Subcutaneous abdominal adipose tissue (tissue), 5 donors: ENCODE data around the gene BBX.
"Not testable (repeated sequence)": the region's sequence is repeated elsewhere in the genome, so short reads cannot be mapped to it uniquely, and the experiment has no call there.

Source experiments
- H3K27ac ChIP-seq: one replicate; pipeline ENCODE4 v1.7.0; 2013; ENCODE audit warnings: low read depth, mild to moderate bottlenecking, inconsistent platforms, low read length, moderate library complexity
- H3K27me3 ChIP-seq, 5 donors: one replicate each; pipeline ENCODE4 v1.7.0; 2013; ENCODE audit warnings: low read length in 5 of 5, inconsistent platforms in 1 of 5; ENCODE audit not compliant: control insufficient read depth in 5 of 5, insufficient read depth in 4 of 5
- H3K36me3 ChIP-seq, 5 donors: one replicate each; pipeline ENCODE4 v1.7.0; 2013; ENCODE audit warnings: low read length in 5 of 5; ENCODE audit not compliant: control insufficient read depth in 5 of 5, insufficient read depth in 5 of 5
- H3K4me1 ChIP-seq, 5 donors: one replicate each; pipeline ENCODE4 v1.7.0; 2013; ENCODE audit warnings: low read length in 5 of 5, mild to moderate bottlenecking in 3 of 5, moderate library complexity in 1 of 5; ENCODE audit not compliant: control insufficient read depth in 5 of 5, insufficient read depth in 5 of 5
- H3K4me3 ChIP-seq, 5 donors: one replicate each; pipeline ENCODE4 v1.7.0; 2013; ENCODE audit warnings: low read length in 5 of 5, low read depth in 1 of 5
- H3K9ac ChIP-seq, 5 donors: one replicate each; pipeline ENCODE4 v1.7.0; 2013; ENCODE audit warnings: low read length in 5 of 5, mild to moderate bottlenecking in 4 of 5, moderate library complexity in 3 of 5
- H3K9me3 ChIP-seq, 5 donors: one replicate each; pipeline ENCODE4 v1.7.0; 2013; ENCODE audit warnings: low read length in 5 of 5; ENCODE audit not compliant: control insufficient read depth in 5 of 5
- donor health status: healthy.
- donor health status: healthy.
- donor health status: healthy.
- donor health status: healthy.
- donor health status: healthy.

Gene BBX

GRCh38 chr3:107562969-107563529 lies 40.3 kb downstream of the BBX start:
- H3K4me3 ChIP-seq = no peak overlapping the region
- H3K36me3 ChIP-seq = no peaks in the 10 kb centered on the region
- H3K9ac ChIP-seq = no peak overlapping the region
- no peaks in the 10 kb centered on the region for H3K9me3 ChIP-seq
- H3K27ac ChIP-seq = no peak overlapping the region
- peaks cover 0 to 12% (median 9%) of the 10 kb centered on the region in 5 donors for H3K4me1 ChIP-seq
- no peaks in the 10 kb centered on the region for H3K27me3 ChIP-seq

- not testable (repeated sequence) for H3K27me3 ChIP-seq, H3K36me3 ChIP-seq, H3K9ac ChIP-seq, H3K4me3 ChIP-seq, H3K9me3 ChIP-seq, H3K27ac ChIP-seq, H3K4me1 ChIP-seq
Observed at GRCh38 chr3:107565244-107565643, 42.5 kb downstream of the BBX start.

GRCh38 chr3:107571089-107571488 lies 48.3 kb downstream of the BBX start:
- H3K36me3 ChIP-seq, H3K27me3 ChIP-seq, H3K4me1 ChIP-seq, H3K9me3 ChIP-seq, H3K27ac ChIP-seq, H3K4me3 ChIP-seq, H3K9ac ChIP-seq: not testable (repeated sequence)

GRCh38 chr3:107571492-107571891 lies 48.7 kb downstream of the BBX start:
- not testable (repeated sequence) for H3K36me3 ChIP-seq, H3K4me3 ChIP-seq, H3K9me3 ChIP-seq, H3K4me1 ChIP-seq, H3K27me3 ChIP-seq, H3K27ac ChIP-seq, H3K9ac ChIP-seq

- H3K4me1 ChIP-seq = no peaks in the 10 kb centered on the region
- no peak overlapping the region for H3K9ac ChIP-seq
- peaks cover 0 to 3% (median 0%) of the 10 kb centered on the region in 5 donors for H3K36me3 ChIP-seq
- H3K27me3 ChIP-seq = no peaks in the 10 kb centered on the region
- H3K9me3 ChIP-seq = no peaks in the 10 kb centered on the region
- H3K4me3 ChIP-seq = no peak overlapping the region
- no peak overlapping the region for H3K27ac ChIP-seq
Observed at GRCh38 chr3:107574650-107575049, 51.9 kb downstream of the BBX start.

- H3K27ac ChIP-seq = no peak overlapping the region
- H3K9ac ChIP-seq = no peak overlapping the region
- H3K36me3 ChIP-seq = peaks cover 0 to 3% (median 0%) of the 10 kb centered on the region in 5 donors
- H3K9me3 ChIP-seq = no peaks in the 10 kb centered on the region
- H3K4me1 ChIP-seq = no peaks in the 10 kb centered on the region
- no peaks in the 10 kb centered on the region for H3K27me3 ChIP-seq
- H3K4me3 ChIP-seq = no peak overlapping the region
Observed at GRCh38 chr3:107578091-107578490, 55.3 kb downstream of the BBX start.

- Histone ChIP-seq H3K9ac (no peak overlapping the region), H3K4me1 (no peaks in the 10 kb centered on the region), H3K36me3 (peaks cover 0 to 3% (median 0%) of the 10 kb centered on the region in 5 donors), H3K4me3 (no peak overlapping the region), H3K27ac (no peak overlapping the region), H3K9me3 (no peaks in the 10 kb centered on the region), H3K27me3 (no peaks in the 10 kb centered on the region)
Observed at GRCh38 chr3:107578523-107578922, 55.8 kb downstream of the BBX start.

GRCh38 chr3:107579371-107579770 lies 56.6 kb downstream of the BBX start:
- Histone ChIP-seq H3K27ac (no peak overlapping the region), H3K9me3 (no peaks in the 10 kb centered on the region)

GRCh38 chr3:107581230-107581629 lies 58.5 kb downstream of the BBX start:
- peaks cover 0 to 3% (median 0%) of the 10 kb centered on the region in 5 donors for H3K36me3 ChIP-seq
- H3K4me3 ChIP-seq = no peak overlapping the region
- H3K27ac ChIP-seq = no peak overlapping the region
- H3K9ac ChIP-seq = no peak overlapping the region
- no peaks in the 10 kb centered on the region for H3K9me3 ChIP-seq
- no peaks in the 10 kb centered on the region for H3K27me3 ChIP-seq
- no peaks in the 10 kb centered on the region for H3K4me1 ChIP-seq

More at GRCh38 chr3:107579371-107579770, 56.6 kb downstream of the BBX start:
- Histone ChIP-seq H3K4me1 (no peaks in the 10 kb centered on the region), H3K27me3 (no peaks in the 10 kb centered on the region), H3K36me3 (peaks cover 0 to 3% (median 0%) of the 10 kb centered on the region in 5 donors), H3K4me3 (no peak overlapping the region), H3K9ac (no peak overlapping the region)

- H3K9me3 ChIP-seq = no peaks in the 10 kb centered on the region
- no peak overlapping the region for H3K4me3 ChIP-seq
- H3K27me3 ChIP-seq = no peaks in the 10 kb centered on the region
- H3K4me1 ChIP-seq = peaks cover 0 to 8% (median 0%) of the 10 kb centered on the region in 5 donors
- no peaks in the 10 kb centered on the region for H3K36me3 ChIP-seq
- H3K9ac ChIP-seq = no peak overlapping the region
- H3K27ac ChIP-seq = no peak overlapping the region
Observed at GRCh38 chr3:107588217-107588616, 65.5 kb downstream of the BBX start.

GRCh38 chr3:107589454-107589853 lies 66.7 kb downstream of the BBX start:
- Histone ChIP-seq H3K4me3 (no peak overlapping the region), H3K4me1 (peaks cover 0 to 8% (median 0%) of the 10 kb centered on the region in 5 donors), H3K27me3 (no peaks in the 10 kb centered on the region), H3K9ac (no peak overlapping the region), H3K36me3 (no peaks in the 10 kb centered on the region), H3K27ac (no peak overlapping the region), H3K9me3 (no peaks in the 10 kb centered on the region)
